H1 (cell line): ENCODE data around the gene SF3B1. TPM values are rescaled to one million over a fixed set of nuclear protein-coding genes. Genes with fewer than 3 reads are reported as not detected.

Experiments
- CTCF ChIA-PET: fragments of 300-600 bp; sonication (Branson Sonifier 250); formaldehyde crosslinking; loops from one replicate; lab custom pipeline; 2021; ENCODE audit not compliant: partially characterized antibody; lab: Charles Lee
- POLR2A ChIA-PET: fragments of 300-600 bp; sonication (Branson Sonifier 250); formaldehyde crosslinking; loops from one replicate; lab custom pipeline; 2021; ENCODE audit warnings: inconsistent platforms; ENCODE audit not compliant: partially characterized antibody; lab: Charles Lee
- DNase-seq, 2 experiments: peaks; one replicate each; pipeline versions ENCODE4 v3.0.0 to v3.0.0-alpha.2; 2010 to 2022; ENCODE audit warnings: low spot score in 2 of 2, low read depth in 1 of 2, mixed read lengths in 1 of 2
- FAIRE-seq: peaks from 2 replicates; lab custom pipeline; 2011; peaks lifted over from hg19 to GRCh38; lab: Jason Lieb, UNC
- H2AFZ ChIP-seq: 2 replicates; pipeline ENCODE4 v1.8.1; 2012; ENCODE audit warnings: low read length, inconsistent platforms
- H2AK5ac ChIP-seq: 2 replicates; pipeline ENCODE4 v1.6.1; 2013; ENCODE audit warnings: low read depth, low read length
- H2BK120ac ChIP-seq: replicated peaks from 2 replicates; pipeline ENCODE3; 2013; ENCODE audit warnings: low read depth, low read length, inconsistent platforms
- H2BK12ac ChIP-seq: 2 replicates; pipeline ENCODE4 v1.6.1; 2013; ENCODE audit warnings: low read depth, low read length
- H2BK15ac ChIP-seq: 2 replicates; pipeline ENCODE4 v1.6.1; 2013; ENCODE audit warnings: low read length
- H2BK20ac ChIP-seq: 2 replicates; pipeline ENCODE4 v1.6.1; 2013; ENCODE audit warnings: low read length
- H2BK5ac ChIP-seq: 2 replicates; pipeline ENCODE4 v1.6.1; 2013; ENCODE audit warnings: low read depth, low read length
- H3K14ac ChIP-seq: 2 replicates; pipeline ENCODE4 v1.6.1; 2013; ENCODE audit warnings: inconsistent platforms; ENCODE audit not compliant: insufficient read length
- H3K18ac ChIP-seq: 2 replicates; pipeline ENCODE4 v1.6.1; 2013; ENCODE audit warnings: low read length; ENCODE audit errors: extremely low read depth
- H3K23ac ChIP-seq: 2 replicates; pipeline ENCODE4 v1.6.1; 2013; ENCODE audit warnings: inconsistent platforms; ENCODE audit not compliant: insufficient read length
- H3K23me2 ChIP-seq: 2 replicates; pipeline ENCODE4 v1.6.1; 2013; ENCODE audit warnings: low read depth, low read length
- H3K27ac ChIP-seq: 2 replicates; pipeline ENCODE4 v1.6.1; 2011; ENCODE audit warnings: low read depth, low read length, inconsistent platforms
- H3K27me3 ChIP-seq, 4 experiments: replicated peaks in 1 of 4; 1 replicate in 1 of 4; 2 replicates in 3 of 4; pipeline versions ENCODE4 v1.6.1 to v1.8.1; 2011 to 2013; ENCODE audit warnings: low read length in 3 of 4, mild to moderate bottlenecking in 3 of 4, inconsistent platforms in 2 of 4, mixed read lengths in 2 of 4, moderate library complexity in 1 of 4; ENCODE audit not compliant: control insufficient read depth in 3 of 4, insufficient read depth in 3 of 4; ENCODE audit errors: extremely low read depth in 1 of 4
- H3K36me3 ChIP-seq, 4 experiments: 2 replicates each; pipeline versions ENCODE4 v1.6.1 to v1.8.1; 2011 to 2013; ENCODE audit warnings: mild to moderate bottlenecking in 4 of 4, low read length in 3 of 4, moderate library complexity in 2 of 4, control low read depth in 1 of 4, inconsistent platforms in 1 of 4; ENCODE audit not compliant: insufficient read depth in 4 of 4, control insufficient read depth in 2 of 4
- H3K4ac ChIP-seq: replicated peaks from 2 replicates; pipeline ENCODE3; 2013; ENCODE audit warnings: low read length, low read depth, mixed read lengths, inconsistent platforms; ENCODE audit not compliant: insufficient read length
- H3K4me1 ChIP-seq, 4 experiments: replicated peaks in 1 of 4; 1 replicate in 1 of 4; 2 replicates in 3 of 4; pipeline versions ENCODE4 v1.6.1 to v1.8.1; 2011 to 2013; ENCODE audit warnings: low read length in 3 of 4, inconsistent platforms in 2 of 4, mixed read lengths in 1 of 4; ENCODE audit not compliant: insufficient read depth in 4 of 4, control insufficient read depth in 3 of 4
- H3K4me2 ChIP-seq, 2 experiments: 2 replicates each; pipeline versions ENCODE4 v1.6.1 to v1.8.1; 2011 to 2013; ENCODE audit warnings: low read depth in 2 of 2, low read length in 2 of 2, control low read depth in 1 of 2, inconsistent platforms in 1 of 2, mild to moderate bottlenecking in 1 of 2; ENCODE audit not compliant: insufficient read depth in 1 of 2
- H3K4me3 ChIP-seq, 4 experiments: fragments of 200-600, 300-600 bp in 1 of 4; sonication (generic), shearing (Covaris generic), sonication (Bioruptor Twin) in 1 of 4; 2 replicates each; pipeline versions ENCODE4 v1.5.1 to v1.8.1; 2011 to 2016; ENCODE audit warnings: low read length in 4 of 4, low read depth in 3 of 4, control low read depth in 2 of 4, inconsistent platforms in 2 of 4, mild to moderate bottlenecking in 2 of 4, mixed read lengths in 1 of 4, moderate library complexity in 1 of 4; ENCODE audit not compliant: insufficient read depth in 2 of 4; ENCODE audit errors: extremely low read depth in 1 of 4
- H3K56ac ChIP-seq: replicated peaks from 2 replicates; pipeline ENCODE3; 2013; ENCODE audit warnings: low read depth, mild to moderate bottlenecking, mixed read lengths, low read length, inconsistent platforms; ENCODE audit not compliant: insufficient read length
- H3K79me1 ChIP-seq: 2 replicates; pipeline ENCODE4 v1.6.1; 2013; ENCODE audit warnings: low read depth, low read length, control low read depth
- H3K79me2 ChIP-seq, 2 experiments: 2 replicates each; pipeline versions ENCODE4 v1.6.1 to v1.8.1; 2012 to 2013; ENCODE audit warnings: low read length in 2 of 2, mild to moderate bottlenecking in 2 of 2, inconsistent platforms in 1 of 2; ENCODE audit not compliant: insufficient read depth in 2 of 2, control insufficient read depth in 1 of 2
- H3K9ac ChIP-seq, 4 experiments: replicated peaks in 1 of 4; 1 replicate in 1 of 4; 2 replicates in 3 of 4; pipeline versions ENCODE4 v1.6.1 to v1.8.1; 2011 to 2013; ENCODE audit warnings: low read depth in 3 of 4, low read length in 3 of 4, control low read depth in 2 of 4, mild to moderate bottlenecking in 2 of 4, moderate library complexity in 2 of 4, inconsistent platforms in 1 of 4; ENCODE audit errors: extremely low read depth in 1 of 4
- H3K9me3 ChIP-seq, 2 experiments: 2 replicates each; pipeline versions ENCODE4 v1.6.1 to v1.8.1; 2012 to 2013; ENCODE audit warnings: mild to moderate bottlenecking in 2 of 2, moderate library complexity in 2 of 2, control low read depth in 1 of 2, inconsistent platforms in 1 of 2, low read depth in 1 of 2, low read length in 1 of 2, mixed read lengths in 1 of 2; ENCODE audit not compliant: insufficient read depth in 2 of 2
- H4K20me1 ChIP-seq, 2 experiments: replicated peaks in 1 of 2; 2 replicates each; pipeline versions ENCODE3 to v1.8.1; 2011 to 2013; ENCODE audit warnings: inconsistent platforms in 2 of 2, low read length in 2 of 2, mild to moderate bottlenecking in 1 of 2; ENCODE audit not compliant: insufficient read depth in 2 of 2, control insufficient read depth in 1 of 2
- H4K5ac ChIP-seq: 2 replicates; pipeline ENCODE4 v1.6.1; 2013; ENCODE audit warnings: low read length, low read depth, mixed read lengths, inconsistent platforms; ENCODE audit not compliant: insufficient read length
- H4K8ac ChIP-seq: 2 replicates; pipeline ENCODE4 v1.8.0; 2013; ENCODE audit warnings: mild to moderate bottlenecking, moderate library complexity, low read length, inconsistent platforms; ENCODE audit not compliant: insufficient read depth; ENCODE audit errors: extremely low read depth
- H4K91ac ChIP-seq: replicated peaks from 2 replicates; pipeline ENCODE3; 2013; ENCODE audit warnings: low read length, mixed read lengths, inconsistent platforms; ENCODE audit not compliant: insufficient read length
- ATF2 ChIP-seq: IDR thresholded peaks from 2 replicates; pipeline ENCODE4 v1.6.1; 2012; ENCODE audit warnings: low read length, inconsistent platforms
- KDM5A ChIP-seq: fragments of 200-600 bp; IDR thresholded peaks from 2 replicates; pipeline ENCODE4 v1.7.1; 2012; ENCODE audit warnings: mild to moderate bottlenecking, low read length, inconsistent platforms, mixed read lengths
- PHF8 ChIP-seq: fragments of 200-600 bp; sonication (generic); conservative IDR thresholded peaks from 2 replicates; pipeline ENCODE4 v1.7.1; 2012; ENCODE audit warnings: low read depth, mild to moderate bottlenecking, inconsistent platforms, low read length, moderate library complexity
- POLR2AphosphoS5 ChIP-seq: IDR thresholded peaks from 2 replicates; pipeline ENCODE4 v1.6.1; 2011; ENCODE audit warnings: low read depth, low read length
- polyA plus RNA-seq, 7 experiments: library from polyadenylated mRNA; depleted of rRNA in 3 of 7; stranded (reverse) in 5 of 7; unstranded in 2 of 7; fragments of >200 nt in 5 of 7; fragments of 200-250 nt in 2 of 7; gene quantifications; 1 replicate in 5 of 7; 2 replicates in 1 of 7; 4 replicates in 1 of 7; pipeline versions ENCODE4 v1.2.1 to v1.2.3, GENCODE V29; 2011 to 2013; ENCODE audit warnings: missing spikeins in 2 of 7, mixed read lengths in 2 of 7
- total RNA-seq: library from RNA; stranded (reverse); fragmentation: NEBNext Ultra II Directional; extraction: Animal tissue kit (Norgen Biotek cat#: 25700); gene quantifications from 2 replicates; pipeline ENCODE4 v1.2.1, GENCODE V29; 2021

The SF3B1 gene
- total and polyA plus RNA-seq, 2 of the 8 experiments (the other 6 are each of a cell fraction or from before 2014, with no cell fraction given): 320 to 403 TPM

- POLR2A ChIA-PET: no interaction called here
- no peak for TF ChIP-seq ATF2
- no peak for TF ChIP-seq PHF8
- TF ChIP-seq KDM5A: no peak
- no peak for TF ChIP-seq POLR2AphosphoS5
- no peak overlapping the region for H2BK15ac ChIP-seq
These were observed 74.1 kb downstream of the SF3B1 start for GRCh38 chr2:197360744-197361156.

More at GRCh38 chr2:197360744-197361156, 74.1 kb downstream of the SF3B1 start:
- Histone ChIP-seq H3K79me2 (no peaks in the 10 kb centered on the region), H2BK5ac (no peak overlapping the region), H4K91ac (no peak overlapping the region), H3K9ac (no peak overlapping the region), H2AFZ (no peak overlapping the region), H3K56ac (no peak overlapping the region), H2BK20ac (no peak overlapping the region), H4K5ac (no peak overlapping the region), H3K4me2 (no peak overlapping the region), H3K4me1 (no peaks in the 10 kb centered on the region), H3K23ac (no peak overlapping the region), H3K4me3 (no peak overlapping the region), H2BK120ac (no peak overlapping the region), H3K9me3 (no peaks in the 10 kb centered on the region), H4K20me1 (no peaks in the 10 kb centered on the region), H3K79me1 (no peaks in the 10 kb centered on the region), H3K14ac (no peak overlapping the region), H2AK5ac (no peak overlapping the region), H2BK12ac (no peak overlapping the region), H3K27ac (no peak overlapping the region), H3K36me3 (no peaks in the 10 kb centered on the region), H3K27me3 (no peaks in the 10 kb centered on the region), H3K23me2 (no peaks in the 10 kb centered on the region; the same call in 1 of the 2 replicates), H4K8ac (no peak overlapping the region), H3K4ac (no peak overlapping the region), H3K18ac (no peak overlapping the region)
- CTCF ChIA-PET: interaction anchor here (0.6 to 3.5 kb wide), 10 partner anchors 10 to 1102 kb away, joined by 3 to 19 read pairs (median 4); no protein-coding TSS in a partner anchor
- DNase-seq: no peak
- no peak for FAIRE-seq
